IPS DF 4.7 (cell line): ENCODE results near the gene NPIPA5.
"Not testable (repeated sequence)": the region's sequence is repeated elsewhere in the genome, so short reads cannot be mapped to it uniquely, and the experiment has no call there.

ENCODE experiments used
- DNase-seq: peaks from one replicate; pipeline ENCODE4 v3.0.0-alpha.2; 2013; ENCODE audit warnings: low spot score; ENCODE audit errors: extremely low read depth

NPIPA5 gene

GRCh38 chr16:15393025-15393424, 14.9 kb upstream of the NPIPA5 start:
- DNase-seq: not testable (repeated sequence)

- DNase-seq: not testable (repeated sequence)
These were observed 11.8 kb upstream of the NPIPA5 start for GRCh38 chr16:15389916-15390315.

GRCh38 chr16:15388060-15388459, 10.0 kb upstream of the NPIPA5 start:
- DNase-seq: not testable (repeated sequence)

- not testable (repeated sequence) for DNase-seq
These were observed 4.7 kb upstream of the NPIPA5 start for GRCh38 chr16:15382810-15383209.

GRCh38 chr16:15357495-15357894, 20.6 kb downstream of the NPIPA5 start:
- DNase-seq: not testable (repeated sequence)

- DNase-seq: not testable (repeated sequence)
These were observed 23.2 kb downstream of the NPIPA5 start for GRCh38 chr16:15354846-15355245.

GRCh38 chr16:15352852-15353251, 25.2 kb downstream of the NPIPA5 start:
- not testable (repeated sequence) for DNase-seq

GRCh38 chr16:15351745-15352144, 26.3 kb downstream of the NPIPA5 start:
- DNase-seq: not testable (repeated sequence)

- not testable (repeated sequence) for DNase-seq
These were observed 26.8 kb downstream of the NPIPA5 start for GRCh38 chr16:15351251-15351650.

GRCh38 chr16:15348721-15349120, 29.4 kb downstream of the NPIPA5 start:
- DNase-seq: not testable (repeated sequence)

- not testable (repeated sequence) for DNase-seq
These were observed 35.8 kb downstream of the NPIPA5 start for GRCh38 chr16:15342337-15342736.

GRCh38 chr16:15338986-15339385, 39.1 kb downstream of the NPIPA5 start:
- DNase-seq: not testable (repeated sequence)

GRCh38 chr16:15337974-15338605, 40.0 kb downstream of the NPIPA5 start:
- not testable (repeated sequence) for DNase-seq

- DNase-seq: not testable (repeated sequence)
These were observed 42.5 kb downstream of the NPIPA5 start for GRCh38 chr16:15335609-15336008.

- not testable (repeated sequence) for DNase-seq
These were observed 44.1 kb downstream of the NPIPA5 start for GRCh38 chr16:15333969-15334368.

- not testable (repeated sequence) for DNase-seq
These were observed 47.1 kb downstream of the NPIPA5 start for GRCh38 chr16:15330978-15331377.

GRCh38 chr16:15324954-15325353, 53.1 kb downstream of the NPIPA5 start:
- not testable (repeated sequence) for DNase-seq

GRCh38 chr16:15323373-15323772, 54.7 kb downstream of the NPIPA5 start:
- DNase-seq: not testable (repeated sequence)

GRCh38 chr16:15321221-15321620, 56.9 kb downstream of the NPIPA5 start:
- not testable (repeated sequence) for DNase-seq

- DNase-seq: not testable (repeated sequence)
These were observed 63.5 kb downstream of the NPIPA5 start for GRCh38 chr16:15314562-15314961.
